HEK293T (cell line): ENCODE results near the gene SEMA6C.

Experiments used
- CTCF ChIA-PET: fragments of 350-600 bp; formaldehyde crosslinking; extraction: SDS; loops from one replicate; lab custom pipeline; 2021; ENCODE audit warnings: antibody characterized with exemption, inconsistent platforms; lab: Yijun Ruan, JAX
- POLR2A ChIA-PET: fragments of 350-600 bp; formaldehyde crosslinking; extraction: SDS; loops from one replicate; lab custom pipeline; 2020; ENCODE audit warnings: antibody characterized with exemption, inconsistent platforms; lab: Yijun Ruan, JAX
- DNase-seq: peaks from one replicate; pipeline ENCODE4 v3.0.0; 2012; ENCODE audit warnings: mixed read lengths; ENCODE audit errors: extremely low spot score
- ARNT ChIP-seq: fragments of 450-650 bp; IDR thresholded peaks from 2 replicates; pipeline ENCODE4 v1.6.1; 2017; ENCODE audit warnings: mild to moderate bottlenecking
- BHLHE40 ChIP-seq: fragments of 450-650 bp; IDR thresholded peaks from 2 replicates; pipeline ENCODE4 v1.6.1; 2016; ENCODE audit warnings: mild to moderate bottlenecking, moderate library complexity, borderline replicate concordance
- CTBP1 ChIP-seq: fragments of 450-650 bp; IDR thresholded peaks from 2 replicates; pipeline ENCODE4 v1.6.1; 2016; ENCODE audit warnings: borderline replicate concordance
- ELF4 ChIP-seq: fragments of 450-650 bp; IDR thresholded peaks from 2 replicates; pipeline ENCODE4 v1.6.1; 2017; ENCODE audit warnings: antibody characterized with exemption
- FOXA1 ChIP-seq: fragments of 450-650 bp; IDR thresholded peaks from 2 replicates; pipeline ENCODE4 v1.6.1; 2016; ENCODE audit warnings: mild to moderate bottlenecking
- FOXK2 ChIP-seq: fragments of 450-650 bp; IDR thresholded peaks from 2 replicates; pipeline ENCODE4 v1.6.1; 2016; ENCODE audit warnings: mild to moderate bottlenecking
- FOXM1 ChIP-seq: fragments of 450-650 bp; IDR thresholded peaks from 2 replicates; pipeline ENCODE4 v1.6.1; 2017; ENCODE audit warnings: mild to moderate bottlenecking, borderline replicate concordance
- HDGF ChIP-seq: fragments of 450-650 bp; IDR thresholded peaks from 2 replicates; pipeline ENCODE4 v1.6.1; 2017; ENCODE audit warnings: antibody characterized with exemption, borderline replicate concordance
- L3MBTL2 ChIP-seq: fragments of 450-650 bp; conservative IDR thresholded peaks from 2 replicates; pipeline ENCODE4 v1.6.1; 2016; ENCODE audit warnings: mild to moderate bottlenecking
- LEF1 ChIP-seq: fragments of 450-650 bp; IDR thresholded peaks from 2 replicates; pipeline ENCODE4 v1.6.1; 2017; ENCODE audit warnings: mild to moderate bottlenecking, borderline replicate concordance
- NFRKB ChIP-seq: fragments of 450-650 bp; IDR thresholded peaks from 2 replicates; pipeline ENCODE4 v1.6.1; 2016; ENCODE audit warnings: mild to moderate bottlenecking, moderate library complexity
- PKNOX1 ChIP-seq: fragments of 450-650 bp; IDR thresholded peaks from 2 replicates; pipeline ENCODE4 v1.6.1; 2016
- SP1 ChIP-seq: fragments of 450-650 bp; IDR thresholded peaks from 2 replicates; pipeline ENCODE4 v1.6.1; 2017
- SUZ12 ChIP-seq: fragments of 450-650 bp; IDR thresholded peaks from 2 replicates; pipeline ENCODE4 v1.6.1; 2016; ENCODE audit warnings: mild to moderate bottlenecking
- TARDBP ChIP-seq: fragments of 450-650 bp; IDR thresholded peaks from 2 replicates; pipeline ENCODE4 v1.6.1; 2016
- ZNF384 ChIP-seq: fragments of 450-650 bp; IDR thresholded peaks from 2 replicates; pipeline ENCODE4 v1.6.1; 2016

The SEMA6C gene

GRCh38 chr1:151187205-151187604 is 40.8 kb upstream of the SEMA6C start:
- TF ChIP-seq FOXA1 (no peak), NFRKB (no peak), SUZ12 (no peak), PKNOX1 (no peak), ZNF384 (no peak), HDGF (no peak), ELF4 (no peak), FOXK2 (no peak), ARNT (no peak)
- DNase-seq, result no peak
- ChIA-PET POLR2A (interaction anchor here (1.3 kb wide), 1 partner anchor 16 kb away, joined by 3 read pairs; no protein-coding TSS in a partner anchor), CTCF (no interaction called here)

- TF ChIP-seq HDGF (no peak), TARDBP (no peak), LEF1 (no peak), FOXK2 (no peak), ELF4 (no peak), FOXM1 (no peak), NFRKB (no peak), BHLHE40 (no peak), L3MBTL2 (no peak)
- DNase-seq, result no peak
- POLR2A ChIA-PET, result no interaction called here
- CTCF ChIA-PET, result no interaction called here
Observed at GRCh38 chr1:151184211-151184610, 37.8 kb upstream of the SEMA6C start.

- no peak for DNase-seq
- POLR2A ChIA-PET, result interaction anchor here (1.5 to 6.1 kb wide), 2 partner anchors 10 to 13 kb away, joined by 3 to 40 read pairs; partner anchors contain the start of genes LYSMD1, SCNM1 and VPS72
- CTCF ChIA-PET, result interaction anchor here (0.6 to 1.3 kb wide), 6 partner anchors 11 to 369 kb away, joined by 3 to 5 read pairs (median 3); partner anchors contain the start of genes CTSK, LYSMD1 and SCNM1
- TF ChIP-seq LEF1, result no peak
- no peak for TF ChIP-seq SP1
- no peak for TF ChIP-seq FOXM1
- TF ChIP-seq ELF4, result no peak
- TF ChIP-seq PKNOX1, result no peak
- no peak for TF ChIP-seq TARDBP
- no peak for TF ChIP-seq NFRKB
- no peak for TF ChIP-seq FOXK2
- TF ChIP-seq L3MBTL2, result no peak
- TF ChIP-seq CTBP1, result no peak
- TF ChIP-seq SUZ12, result no peak
Observed at GRCh38 chr1:151176514-151177045, 30.1 kb upstream of the SEMA6C start.

GRCh38 chr1:151175863-151176262 is 29.4 kb upstream of the SEMA6C start, which contains the start of gene TMOD4:
TMOD4 (minus strand) TSS chr1:151175981; CDS start chr1:151174875, 1,106 bp downstream.
- ChIA-PET CTCF (interaction anchor here (0.6 to 1.3 kb wide), 4 partner anchors 9 to 268 kb away, joined by 3 to 5 read pairs (median 4); no protein-coding TSS in a partner anchor), POLR2A (interaction anchor here (0.9 to 6.1 kb wide), 3 partner anchors 10 to 14 kb away, joined by 4 to 40 read pairs (median 4); partner anchors contain the start of genes LYSMD1, SCNM1 and VPS72)
- TF ChIP-seq CTBP1, result no peak
- TF ChIP-seq ZNF384, result no peak
- no peak for TF ChIP-seq FOXM1
- TF ChIP-seq ELF4, result no peak
- TF ChIP-seq ARNT, result no peak
- no peak for TF ChIP-seq FOXK2
- no peak for TF ChIP-seq FOXA1
- no peak for TF ChIP-seq NFRKB
- peak; percentile 72 for DNase-seq

- POLR2A ChIA-PET, result interaction anchor here (0.9 to 6.1 kb wide), 3 partner anchors 9 to 15 kb away, joined by 4 to 40 read pairs (median 4); partner anchors contain the start of genes LYSMD1, SCNM1 and VPS72
- CTCF ChIA-PET, result interaction anchor here (0.6 to 1.3 kb wide), 3 partner anchors 8 to 250 kb away, joined by 3 to 5 read pairs (median 4); no protein-coding TSS in a partner anchor
- no peak for DNase-seq
- no peak for TF ChIP-seq BHLHE40
- TF ChIP-seq ZNF384, result no peak
- no peak for TF ChIP-seq L3MBTL2
- TF ChIP-seq FOXA1, result no peak
Observed at GRCh38 chr1:151175041-151175741, 28.8 kb upstream of the SEMA6C start.

- ChIA-PET CTCF (no interaction called here), POLR2A (interaction anchor here (0.8 to 1.5 kb wide), 5 partner anchors 8 to 156 kb away, joined by 3 to 9 read pairs (median 3); partner anchors contain the start of genes PI4KB, PSMD4 and VPS72)
- no peak for DNase-seq
- no peak for TF ChIP-seq LEF1
- no peak for TF ChIP-seq SP1
- TF ChIP-seq ZNF384, result no peak
- TF ChIP-seq ARNT, result no peak
- no peak for TF ChIP-seq ELF4
- no peak for TF ChIP-seq L3MBTL2
- TF ChIP-seq PKNOX1, result no peak
- TF ChIP-seq CTBP1, result no peak
- no peak for TF ChIP-seq BHLHE40
Observed at GRCh38 chr1:151171190-151171589, 24.8 kb upstream of the SEMA6C start.
